ENCODE data around the gene RALGAPA2.

- TF ChIP-seq EZH2 (IDR thresholded peaks at IDR 0.05; ENCODE audit: insufficient read depth, poor library complexity, severe bottlenecking), result no peak
- TF ChIP-seq EZH2phosphoT487 (IDR thresholded peaks at IDR 0.05; ENCODE audit: insufficient read depth, low read depth), result no peak
Measured at GRCh38 chr20:20462185-20462584, 250.3 kb downstream of the RALGAPA2 start.

Measured in GM23248 (cell line).